Astrocyte of the hippocampus (primary cell): ENCODE data around the gene TPP1.

ENCODE experiments used
- DNase-seq: peaks from one replicate; pipeline ENCODE4 v3.0.0; 2011; ENCODE audit warnings: low read depth, low spot score

Gene TPP1

GRCh38 chr11:6647836-6648235 lies 28.6 kb upstream of the TPP1 start:
- DNase-seq, result no peak

DNA sequence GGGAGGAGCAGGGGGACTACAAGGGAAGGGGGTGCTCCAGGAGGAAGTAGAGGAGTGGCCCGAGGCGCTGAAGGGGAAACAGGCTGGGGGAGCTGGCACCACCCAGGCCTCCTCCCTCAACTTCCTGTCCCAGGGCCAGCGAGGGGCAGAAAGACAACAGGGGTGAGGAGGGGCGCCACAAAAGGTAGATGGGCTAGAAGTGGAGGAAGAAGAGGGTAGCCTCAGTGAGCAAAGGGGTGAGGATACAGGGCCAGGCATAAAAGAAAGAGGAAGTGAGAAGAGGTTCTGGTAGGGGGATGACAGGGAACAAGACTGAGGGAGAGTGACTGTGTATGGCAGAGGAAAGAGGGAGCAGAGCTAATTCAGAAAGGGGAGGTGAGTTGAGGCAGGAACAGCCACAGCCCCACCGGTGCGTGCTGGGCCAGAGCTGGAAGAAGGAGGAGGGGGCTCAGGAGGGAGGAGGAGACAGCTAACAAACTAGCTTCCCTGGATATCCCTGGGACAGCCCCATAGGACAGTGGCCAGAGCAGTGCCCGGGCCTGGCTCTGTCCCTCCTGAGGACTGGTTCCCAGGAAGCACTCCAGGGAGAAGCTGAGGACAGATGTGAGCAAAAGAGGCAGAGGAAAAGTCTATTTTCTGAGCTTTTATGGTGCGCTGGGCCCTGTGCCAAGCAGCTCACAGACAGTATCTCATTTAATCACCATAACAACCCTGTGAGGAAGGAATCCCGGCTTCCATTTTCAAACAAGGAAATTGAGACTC lies 27.9 kb upstream of the TPP1 start:
- DNase-seq, result peak; percentile 39

GRCh38 chr11:6646576-6646917 lies 27.3 kb upstream of the TPP1 start:
- DNase-seq, result no peak

GRCh38 chr11:6646071-6646470 lies 26.8 kb upstream of the TPP1 start:
- DNase-seq, result no peak

DNA sequence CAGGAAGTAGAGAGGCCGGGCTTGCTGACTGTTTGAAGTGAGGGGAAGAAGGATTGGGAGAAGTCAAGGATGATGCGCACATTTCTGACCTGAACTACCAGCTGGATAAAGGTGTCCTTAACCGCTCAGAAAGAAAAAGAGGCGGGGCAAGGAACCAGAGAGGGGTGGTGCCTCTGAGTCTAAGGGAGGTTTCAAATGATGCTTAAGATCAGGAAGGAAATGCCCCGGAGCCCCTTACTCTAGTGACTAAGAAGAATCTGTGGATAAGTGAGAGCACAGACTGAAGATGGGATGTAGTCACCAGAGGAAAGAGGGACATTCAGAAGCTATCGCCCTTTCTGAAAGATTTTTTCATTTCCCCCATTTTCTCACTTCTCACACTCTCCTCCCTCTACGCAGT lies 23.7 kb upstream of the TPP1 start:
- DNase-seq, result no peak

DNA sequence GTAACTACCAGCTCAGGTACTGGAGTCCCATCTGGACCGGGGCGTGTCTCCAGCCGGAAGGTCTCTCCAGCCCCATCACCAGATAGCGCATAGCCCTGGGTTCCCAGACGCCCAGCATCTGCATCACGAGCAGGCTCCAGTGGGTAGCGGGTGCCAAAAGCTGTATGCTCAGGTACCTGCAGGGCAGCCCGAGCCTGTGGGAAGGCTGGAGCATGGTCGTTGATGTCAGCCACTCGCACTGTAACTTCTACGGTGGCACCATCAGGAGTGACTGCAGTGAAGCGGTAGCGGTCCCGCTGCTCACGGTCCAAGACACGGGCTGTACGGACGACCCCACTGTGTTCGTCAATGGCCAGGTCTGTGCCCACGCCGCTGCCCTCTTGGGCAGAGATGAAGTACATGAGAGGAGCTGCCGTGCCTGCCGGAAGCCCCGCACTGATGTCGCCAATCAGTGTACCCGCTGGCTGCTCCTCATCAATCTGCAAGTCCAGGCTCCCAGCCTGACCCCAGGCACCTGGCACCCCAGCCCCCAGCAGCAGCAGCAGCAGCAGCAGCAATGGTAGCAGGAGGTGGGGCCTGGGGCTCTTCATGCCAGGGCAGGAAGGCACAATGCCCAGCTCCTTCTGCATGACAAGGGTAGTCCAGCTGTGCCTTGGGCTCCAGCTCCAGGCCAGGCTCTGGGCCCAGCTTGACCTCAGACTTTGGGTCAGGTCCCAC lies 21.9 kb upstream of the TPP1 start:
- no peak for DNase-seq

- DNase-seq, result no peak
These were observed 21.1 kb upstream of the TPP1 start for GRCh38 chr11:6640036-6640984.

DNA sequence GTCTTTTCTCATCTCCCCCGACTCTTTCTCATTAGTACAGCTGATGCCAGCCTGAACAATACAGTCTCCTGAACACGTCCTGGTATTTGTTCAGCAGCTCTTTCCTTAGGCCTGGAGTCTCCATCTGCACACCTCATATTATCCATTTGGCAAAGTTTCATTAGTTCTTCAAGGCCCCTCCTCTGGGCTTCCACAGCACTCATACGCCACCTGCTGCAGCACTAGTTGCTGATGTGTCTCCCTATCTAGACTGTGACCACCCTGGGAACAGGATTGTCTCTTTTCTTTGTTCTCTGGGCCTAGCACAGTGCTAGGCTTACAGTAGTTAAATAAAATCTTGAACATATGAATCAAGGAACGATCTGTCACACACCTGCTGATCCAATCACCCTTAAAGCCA lies 19.2 kb upstream of the TPP1 start:
- no peak for DNase-seq

DNA sequence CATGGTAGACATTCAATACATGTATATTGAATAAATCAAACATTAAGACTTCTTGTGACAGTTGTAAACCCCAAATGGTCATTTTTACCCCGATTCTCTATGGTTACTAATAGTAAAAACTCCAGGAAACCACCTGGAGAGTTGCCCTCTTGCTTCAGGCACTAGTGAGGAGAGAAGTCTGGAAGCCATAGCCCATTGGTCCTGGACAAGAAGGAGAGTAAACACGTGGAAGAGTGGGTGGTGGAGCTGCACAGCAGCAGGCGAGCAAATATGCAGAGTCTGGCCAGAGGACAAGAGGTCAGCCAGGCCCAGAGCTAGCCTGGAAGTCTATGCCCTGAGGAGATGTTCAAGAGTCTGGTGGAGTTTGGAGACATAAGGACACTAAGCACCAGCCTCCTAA lies 18.6 kb upstream of the TPP1 start:
- peak; percentile 36 for DNase-seq

DNA sequence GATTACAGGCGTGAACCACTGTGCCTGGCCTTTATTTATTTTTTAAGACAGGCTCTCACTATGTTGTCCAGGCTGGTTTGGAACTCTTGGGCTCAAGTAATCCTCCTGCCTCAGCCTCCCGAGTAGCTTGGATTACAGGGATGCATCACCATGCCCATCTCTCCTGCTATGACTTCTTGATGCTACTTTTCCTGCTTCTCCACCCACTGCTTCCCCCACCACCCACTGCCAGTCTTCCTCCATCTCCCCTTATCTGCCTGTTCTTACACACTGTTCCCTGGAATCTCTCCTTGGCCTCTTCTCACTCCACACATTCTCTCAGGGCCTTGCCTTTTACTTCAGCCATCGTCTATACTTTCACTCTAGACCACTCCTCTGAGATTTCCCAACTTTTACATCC lies 17.3 kb upstream of the TPP1 start:
- DNase-seq, result no peak

DNA sequence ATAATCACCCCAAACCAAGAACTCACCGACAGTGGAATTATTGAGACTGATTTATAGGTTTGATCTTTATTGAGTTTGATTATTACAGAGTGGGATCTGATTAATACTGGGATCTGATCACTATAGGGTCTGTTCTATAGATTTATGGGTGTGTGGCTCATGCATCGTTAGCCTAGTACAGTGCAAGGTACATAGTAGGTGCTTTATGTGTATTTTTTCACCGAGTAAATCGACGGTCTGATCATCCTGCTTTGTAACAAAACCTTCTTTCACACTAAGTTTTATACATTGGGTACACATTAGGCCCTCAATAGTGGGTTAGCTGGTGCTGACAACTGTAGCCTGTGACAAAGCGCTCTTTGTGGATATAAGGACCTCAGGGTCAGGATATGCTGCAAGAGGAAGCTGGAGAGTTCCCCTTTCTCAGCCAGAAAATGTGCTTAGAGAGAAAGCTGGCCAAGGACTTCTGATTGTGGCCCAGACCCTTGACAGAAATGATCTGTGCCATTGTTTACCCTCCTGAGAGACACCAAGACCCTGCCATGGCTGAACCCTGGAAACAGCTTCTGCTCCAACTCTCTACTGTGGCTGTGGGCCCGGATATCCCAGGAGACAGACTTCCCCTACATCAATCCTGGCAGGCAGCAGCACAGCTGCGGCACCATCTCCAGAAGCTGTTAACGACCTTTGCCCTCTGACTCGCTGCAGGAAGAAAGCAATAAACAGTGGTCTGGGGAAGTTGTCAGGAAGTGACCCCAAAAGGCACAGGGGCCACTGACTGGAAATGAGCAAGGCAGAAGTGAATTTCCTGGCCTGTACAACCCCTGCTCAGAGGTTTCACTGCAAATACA lies 16.1 kb upstream of the TPP1 start:
- DNase-seq, result no peak

DNA sequence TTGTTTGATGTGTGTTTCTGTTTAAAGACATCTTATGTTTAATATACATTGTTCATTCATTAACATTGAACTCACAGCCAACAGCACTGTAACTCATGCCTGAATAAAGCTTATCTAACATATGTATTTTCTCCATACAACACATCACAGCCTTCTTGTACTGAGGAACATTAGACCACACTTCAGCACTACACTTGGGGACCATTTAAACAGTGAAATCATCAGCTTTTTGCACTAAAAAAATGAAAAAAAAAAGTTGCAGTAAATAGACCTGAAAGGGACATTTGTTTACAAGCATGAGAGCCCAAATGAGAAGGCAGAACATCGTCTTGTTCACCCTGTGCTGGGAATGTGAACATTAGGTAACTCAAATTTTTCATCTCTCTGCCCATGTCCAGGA lies 15.3 kb upstream of the TPP1 start:
- DNase-seq, result no peak

- DNase-seq, result no peak
These were observed 14.5 kb upstream of the TPP1 start for GRCh38 chr11:6633422-6634408.

DNA sequence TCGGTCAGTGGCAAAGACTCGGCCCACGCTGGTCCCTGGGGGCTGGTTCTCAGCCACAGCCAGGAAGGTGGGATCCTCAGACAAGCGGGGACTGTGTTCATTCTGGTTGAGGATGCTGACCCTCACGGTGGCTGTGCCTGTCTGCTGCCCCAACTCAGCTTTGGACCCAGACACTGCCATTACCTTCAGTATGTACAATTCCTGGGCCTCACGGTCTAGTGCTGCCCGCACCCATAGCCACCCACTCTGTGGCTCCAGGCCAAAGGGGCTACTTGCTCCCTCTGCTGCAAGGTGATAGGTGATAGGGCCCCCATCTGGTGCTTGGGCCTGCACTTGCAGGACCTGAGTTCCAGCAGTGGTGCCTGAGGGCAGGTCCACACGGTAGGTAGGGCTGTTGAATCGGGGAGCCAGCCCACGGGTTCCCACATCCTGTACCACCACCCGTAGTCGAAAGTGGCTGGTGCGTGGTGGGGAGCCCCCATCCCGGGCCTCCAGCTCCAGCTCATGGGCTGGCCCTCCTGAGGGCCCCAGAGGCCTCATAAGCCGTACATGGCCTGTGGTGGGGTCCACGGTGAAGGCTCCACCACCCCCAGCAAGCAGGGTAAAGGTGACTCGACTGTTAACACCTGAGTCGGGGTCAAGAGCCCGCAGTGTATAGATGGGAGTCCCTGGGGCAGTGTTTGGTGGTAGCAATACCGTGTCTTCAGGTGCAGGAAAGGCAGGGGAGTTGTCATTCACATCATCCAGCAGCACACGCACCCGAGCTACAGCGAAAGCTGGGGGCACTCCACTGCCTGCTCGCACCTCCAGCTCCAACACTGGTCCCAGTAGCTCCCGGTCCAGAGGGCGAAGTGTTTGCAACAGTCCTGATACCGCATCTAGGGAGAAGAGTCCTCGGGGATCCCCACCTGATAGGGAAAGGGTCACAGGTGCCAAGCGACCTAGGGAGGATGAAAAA lies 13.2 kb upstream of the TPP1 start:
- DNase-seq, result no peak

DNA sequence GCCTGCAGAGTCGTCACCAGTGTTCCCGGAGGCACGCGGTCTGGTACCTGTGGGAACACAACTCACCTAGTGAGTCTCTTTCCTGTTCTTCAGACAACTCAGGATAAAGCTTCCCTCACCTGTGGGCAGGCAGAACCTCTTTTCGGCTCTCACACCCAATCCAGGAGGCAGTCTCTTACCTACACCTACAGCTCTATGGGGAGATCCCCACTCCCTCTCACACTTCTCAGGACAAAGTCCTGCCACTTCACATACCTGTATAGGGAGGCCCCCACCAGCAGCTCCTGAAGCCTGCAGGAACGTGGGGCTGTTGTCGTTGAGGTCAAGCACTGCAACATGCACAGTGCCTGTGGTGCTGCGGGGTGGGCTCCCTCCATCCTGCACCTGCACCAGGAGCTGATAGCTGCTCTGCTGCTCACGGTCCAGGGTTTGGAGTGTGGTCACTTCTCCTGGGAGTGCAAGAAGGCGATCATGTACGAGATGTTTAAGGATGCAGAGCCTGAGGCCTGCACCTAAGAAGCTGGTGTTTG lies 12.2 kb upstream of the TPP1 start:
- no peak for DNase-seq

DNA sequence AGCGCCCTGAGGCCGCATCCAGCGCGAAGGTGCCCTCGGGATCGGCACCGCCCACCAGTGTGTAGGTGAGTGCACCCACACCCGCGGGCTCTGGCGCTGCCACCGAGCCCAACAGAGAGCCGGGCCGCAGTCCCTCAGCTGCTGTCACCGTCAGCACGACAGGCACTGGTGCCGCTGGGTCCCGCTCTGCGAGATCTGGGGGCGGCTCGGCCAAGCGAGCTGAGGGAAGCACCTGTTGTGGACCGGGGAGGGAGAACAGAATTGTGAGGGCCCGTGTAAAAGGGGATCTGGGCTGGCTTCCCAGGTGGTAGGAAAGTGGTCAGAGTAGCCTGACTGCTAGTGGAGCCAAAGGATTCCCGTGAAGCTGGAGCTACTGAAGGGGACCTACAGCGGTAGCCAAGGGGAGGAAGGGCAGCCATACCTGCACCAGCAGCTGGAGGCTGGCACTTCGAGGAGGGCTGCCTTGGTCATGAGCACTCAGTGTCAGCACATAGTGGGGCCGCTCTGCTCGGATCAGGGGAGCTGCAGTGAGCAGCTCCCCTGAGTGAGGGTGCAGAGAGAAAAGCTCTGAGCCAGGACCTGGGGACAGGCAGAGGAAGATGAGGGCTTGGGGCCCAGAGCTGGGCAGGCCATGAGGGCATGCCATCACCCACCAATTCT lies 11.5 kb upstream of the TPP1 start:
- DNase-seq, result no peak

DNA sequence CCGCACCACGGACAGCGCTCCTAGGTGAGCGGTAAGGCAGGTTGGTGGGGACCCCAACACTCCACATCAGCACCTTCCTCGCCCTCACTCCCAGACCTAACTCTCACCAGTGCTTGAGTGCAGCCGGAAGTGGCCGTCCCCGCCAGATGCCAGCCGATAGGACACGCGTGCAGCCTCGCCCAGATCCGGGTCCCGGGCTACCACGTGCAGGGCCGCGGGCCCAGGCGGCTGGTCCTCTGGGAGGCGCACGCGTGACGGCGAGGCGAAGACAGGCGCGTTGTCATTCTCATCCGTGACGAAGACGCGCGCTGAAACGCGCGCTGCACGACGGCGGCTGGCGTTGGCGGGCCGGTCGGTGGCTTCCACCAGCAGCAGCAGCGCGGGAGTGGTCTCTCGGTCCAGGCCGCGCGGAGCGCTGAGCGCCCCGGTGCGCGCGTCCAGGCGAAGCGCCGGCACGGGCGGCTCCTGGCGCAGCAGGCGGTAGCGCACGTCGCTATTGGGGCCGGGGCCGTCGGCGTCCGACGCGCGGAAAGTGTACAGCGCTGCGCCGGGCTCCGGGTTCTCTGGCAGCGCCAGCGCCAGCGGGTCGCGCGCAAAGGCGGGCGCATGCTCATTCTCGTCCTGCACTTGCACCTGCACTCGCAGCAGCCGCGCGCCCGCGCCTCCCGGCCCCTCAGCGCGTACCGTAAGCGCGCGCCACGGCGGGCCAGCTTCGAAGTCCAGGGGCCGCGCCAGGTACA lies 10.8 kb upstream of the TPP1 start:
- peak; percentile 20 for DNase-seq

- DNase-seq, result no peak
These were observed 10.3 kb upstream of the TPP1 start for GRCh38 chr11:6629573-6629891.
